ENCODE measurements around the gene GRIA2.
"Not testable (repeated sequence)": the region's sequence is repeated elsewhere in the genome, so short reads cannot be mapped to it uniquely, and the experiment has no call there.

GRIA2 gene

GRCh38 chr4:157220371-157220881 lies at the start of gene GRIA2:
Gene GRIA2, plus strand, starts transcription at chr4:157220728. Its CDS starts 315 bp downstream, at chr4:157221043.
- DNase-seq, result peak; percentile 8

GRCh38 chr4:157172011-157172410 lies 48.5 kb upstream of the GRIA2 start:
- no peak for DNase-seq

GRCh38 chr4:157180268-157180667 lies 40.3 kb upstream of the GRIA2 start:
- DNase-seq, result not testable (repeated sequence)

GRCh38 chr4:157184300-157184699 lies 36.2 kb upstream of the GRIA2 start:
- no peak for DNase-seq

- no peak for DNase-seq
These were observed 35.2 kb upstream of the GRIA2 start for GRCh38 chr4:157185363-157185762.

GRCh38 chr4:157195374-157195773 lies 25.2 kb upstream of the GRIA2 start:
- DNase-seq, result no peak

GRCh38 chr4:157196046-157196445 lies 24.5 kb upstream of the GRIA2 start:
- no peak for DNase-seq

GRCh38 chr4:157204634-157205244 lies 15.8 kb upstream of the GRIA2 start:
- DNase-seq, result no peak

GRCh38 chr4:157217708-157218107 lies 2.8 kb upstream of the GRIA2 start:
- DNase-seq, result no peak

- no peak for DNase-seq
These were observed 687 bp upstream of the GRIA2 start for GRCh38 chr4:157219711-157220370.

GRCh38 chr4:157221426-157221894 lies 932 bp downstream of the GRIA2 start:
- DNase-seq, result no peak

GRCh38 chr4:157221895-157222770 lies 1.6 kb downstream of the GRIA2 start:
- no peak for DNase-seq

GRCh38 chr4:157222771-157223160 lies 2.2 kb downstream of the GRIA2 start:
- DNase-seq, result no peak

GRCh38 chr4:157223456-157223855 lies 2.9 kb downstream of the GRIA2 start:
- DNase-seq, result no peak

- DNase-seq, result no peak
These were observed 4.6 kb downstream of the GRIA2 start for GRCh38 chr4:157225096-157225495.

GRCh38 chr4:157226035-157226434 lies 5.5 kb downstream of the GRIA2 start:
- no peak for DNase-seq

GRCh38 chr4:157226601-157227000 lies 6.1 kb downstream of the GRIA2 start:
- no peak for DNase-seq

- DNase-seq, result no peak
These were observed 11.0 kb downstream of the GRIA2 start for GRCh38 chr4:157231525-157231924.

- DNase-seq, result no peak
These were observed 22.3 kb downstream of the GRIA2 start for GRCh38 chr4:157242871-157243270.

- DNase-seq, result no peak
These were observed 23.8 kb downstream of the GRIA2 start for GRCh38 chr4:157244348-157244747.

- DNase-seq, result no peak
These were observed 24.8 kb downstream of the GRIA2 start for GRCh38 chr4:157245351-157245750.

GRCh38 chr4:157246964-157247363 lies 26.4 kb downstream of the GRIA2 start:
- DNase-seq, result no peak

GRCh38 chr4:157258165-157258564 lies 37.6 kb downstream of the GRIA2 start:
- DNase-seq, result not testable (repeated sequence)
